Forelimb muscle (tissue), 1 donor: ENCODE measurements around the gene PTBP3. TPM values are rescaled to one million over a fixed set of nuclear protein-coding genes. Genes with fewer than 3 reads are reported as not detected.
"Not testable (repeated sequence)": the region's sequence is repeated elsewhere in the genome, so short reads cannot be mapped to it uniquely, and the experiment has no call there.

Experiments used
- DNase-seq: peaks from one replicate; pipeline ENCODE4 v3.0.0-alpha.2; 2013; ENCODE audit warnings: low read depth
- polyA plus RNA-seq: library from polyadenylated mRNA; unstranded; fragments of 120-200 nt; gene quantifications from one replicate; pipeline ENCODE4 v1.2.1, GENCODE V29; 2013; ENCODE audit not compliant: insufficient read length

The PTBP3 gene
- polyA plus RNA-seq, 1 donor, result 14.6 TPM

- no peak for DNase-seq
Observed at GRCh38 chr9:112268413-112268812, 65.0 kb downstream of the PTBP3 start.

DNA sequence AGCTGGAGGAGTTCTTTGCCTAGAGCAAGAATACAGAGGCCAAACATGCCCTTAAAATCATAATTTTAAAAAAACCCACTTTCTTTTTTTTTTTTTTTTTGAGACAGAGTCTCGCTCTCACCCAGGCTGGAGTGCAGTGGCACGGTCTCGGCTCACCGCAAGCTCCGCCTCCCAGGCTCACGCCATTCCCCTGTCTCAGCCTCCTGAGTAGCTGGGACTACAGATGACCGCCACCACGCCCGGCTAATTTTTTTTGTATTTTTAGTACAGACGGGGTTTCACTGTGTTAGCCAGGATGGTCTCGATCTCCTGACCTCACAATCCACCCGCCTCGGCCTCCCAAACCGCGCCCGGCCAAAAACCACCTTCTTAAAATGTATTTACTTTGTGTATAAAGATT, 66.3 kb downstream of the PTBP3 start:
- DNase-seq, result not testable (repeated sequence)

- no peak for DNase-seq
Observed at GRCh38 chr9:112265391-112265790, 68.0 kb downstream of the PTBP3 start.

GRCh38 chr9:112262577-112262976, 70.8 kb downstream of the PTBP3 start:
- no peak for DNase-seq

- DNase-seq, result no peak
Observed at GRCh38 chr9:112261133-112261532, 72.3 kb downstream of the PTBP3 start.

DNA sequence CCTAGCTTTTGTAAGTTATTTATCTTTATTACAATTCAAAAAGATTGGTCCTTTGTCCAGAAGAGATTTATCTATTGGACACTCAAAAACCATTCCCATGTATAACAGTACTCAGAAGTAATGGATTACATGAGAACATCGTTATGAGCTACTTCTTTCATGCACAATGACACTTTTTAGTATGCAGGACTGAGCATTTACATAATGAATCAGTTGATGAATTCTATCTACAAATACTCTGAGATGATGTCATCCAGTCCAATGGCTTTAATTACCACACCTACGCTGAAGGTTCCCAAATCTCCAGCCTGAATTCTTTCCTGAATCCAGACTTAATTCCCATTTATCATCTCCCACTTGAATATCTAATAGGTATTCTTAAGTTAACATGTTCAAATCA, 75.3 kb downstream of the PTBP3 start:
- DNase-seq, result no peak

- DNase-seq, result no peak
Observed at GRCh38 chr9:112252194-112252593, 81.2 kb downstream of the PTBP3 start.

GRCh38 chr9:112249277-112249676, 84.1 kb downstream of the PTBP3 start:
- no peak for DNase-seq

DNA sequence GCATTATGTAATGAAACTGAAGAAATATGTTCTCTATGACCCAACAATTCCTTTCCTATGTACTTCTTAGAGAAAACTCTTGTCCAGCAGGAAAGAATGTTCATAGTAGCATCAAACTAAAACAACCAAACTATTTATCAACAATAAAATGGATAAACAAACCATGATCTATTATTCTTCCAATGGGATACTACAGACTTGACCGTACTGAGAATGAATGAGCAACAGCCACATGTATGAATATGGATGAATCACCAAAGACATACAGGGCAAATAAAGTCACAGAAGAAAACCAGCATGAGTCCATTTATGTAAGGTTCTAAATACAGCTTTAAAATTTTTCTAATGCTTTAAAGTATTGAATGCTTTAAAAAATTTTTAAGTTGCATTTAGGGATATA, 84.7 kb downstream of the PTBP3 start:
- no peak for DNase-seq

DNA sequence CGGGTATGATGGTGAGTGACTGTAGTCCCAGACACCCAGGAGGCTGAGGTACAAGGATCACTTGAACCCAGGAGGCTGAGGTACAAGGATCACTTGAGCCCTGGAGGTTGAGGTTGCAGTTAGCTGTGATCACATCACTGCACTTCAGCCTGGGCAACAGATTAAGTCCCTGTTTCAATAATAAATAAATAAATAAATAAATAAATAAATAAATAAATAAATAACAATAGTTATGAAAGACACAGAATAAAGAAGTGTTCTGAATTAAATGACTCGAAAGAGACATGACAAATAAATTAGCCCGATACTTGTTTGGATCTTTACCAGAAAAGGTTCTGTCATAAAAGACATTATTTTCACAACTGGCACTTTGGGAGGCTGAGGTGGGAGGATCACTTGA, 86.3 kb downstream of the PTBP3 start:
- no peak for DNase-seq

DNA sequence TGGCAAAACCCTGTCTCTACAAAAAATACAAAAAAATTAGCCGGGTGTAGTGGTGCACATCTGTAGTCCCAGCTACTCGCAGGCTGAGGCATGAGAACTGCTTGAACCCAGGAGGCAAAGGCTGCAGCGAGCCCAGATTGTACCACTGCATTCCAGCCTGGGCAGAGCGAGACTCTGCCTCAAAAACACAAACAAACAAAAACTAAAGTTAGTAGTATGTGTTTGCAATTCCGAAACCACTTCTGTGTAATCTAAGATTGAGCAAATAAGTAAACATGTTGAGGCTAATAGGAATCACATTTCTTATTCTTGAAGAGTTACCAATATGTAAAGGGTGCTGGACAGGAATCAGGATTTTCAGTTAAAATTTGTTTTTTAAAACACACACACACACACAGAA, 88.3 kb downstream of the PTBP3 start:
- DNase-seq, result no peak

GRCh38 chr9:112242147-112242804, 91.1 kb downstream of the PTBP3 start:
- no peak for DNase-seq

- DNase-seq, result no peak
Observed at GRCh38 chr9:112241491-112241890, 91.9 kb downstream of the PTBP3 start.

DNA sequence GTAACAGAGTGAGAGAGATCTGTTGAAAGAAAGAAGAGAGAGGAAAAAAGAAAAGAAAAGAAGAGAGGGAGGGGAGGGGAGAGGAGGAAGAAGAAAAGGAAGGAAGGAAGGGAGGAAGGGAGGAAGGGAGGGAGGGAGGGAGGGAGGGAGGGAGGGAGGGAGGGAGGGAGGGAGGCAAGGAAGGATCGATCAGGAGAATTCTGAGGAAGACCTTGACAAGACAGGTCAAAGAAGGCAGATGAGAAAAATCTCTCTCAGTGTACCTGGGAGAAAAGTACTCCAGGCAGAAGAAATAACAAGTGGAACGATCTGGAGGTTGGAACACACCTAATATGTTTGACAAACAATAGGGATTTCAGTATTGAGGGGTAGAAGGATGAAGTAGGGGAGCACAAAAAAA, 93.7 kb downstream of the PTBP3 start:
- no peak for DNase-seq

DNA sequence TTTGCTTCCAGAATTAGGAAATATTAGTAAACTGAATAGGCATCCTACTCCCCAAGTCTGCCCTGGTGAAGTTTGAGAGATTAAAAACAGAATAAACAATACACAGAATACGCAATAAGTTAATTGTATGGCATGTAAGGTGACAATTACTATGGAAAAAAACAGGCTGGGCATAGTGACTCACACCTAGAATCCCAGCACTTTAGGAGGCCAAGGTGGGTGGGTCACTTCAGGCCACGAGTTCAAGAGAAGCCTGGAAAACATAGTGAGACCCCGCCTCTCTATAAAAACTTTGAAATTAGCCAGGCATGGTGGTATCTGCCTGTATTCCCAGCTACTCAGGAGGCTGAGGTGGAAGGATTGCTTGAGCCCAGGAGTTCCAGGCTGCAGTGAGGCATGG, 94.1 kb downstream of the PTBP3 start:
- no peak for DNase-seq

DNA sequence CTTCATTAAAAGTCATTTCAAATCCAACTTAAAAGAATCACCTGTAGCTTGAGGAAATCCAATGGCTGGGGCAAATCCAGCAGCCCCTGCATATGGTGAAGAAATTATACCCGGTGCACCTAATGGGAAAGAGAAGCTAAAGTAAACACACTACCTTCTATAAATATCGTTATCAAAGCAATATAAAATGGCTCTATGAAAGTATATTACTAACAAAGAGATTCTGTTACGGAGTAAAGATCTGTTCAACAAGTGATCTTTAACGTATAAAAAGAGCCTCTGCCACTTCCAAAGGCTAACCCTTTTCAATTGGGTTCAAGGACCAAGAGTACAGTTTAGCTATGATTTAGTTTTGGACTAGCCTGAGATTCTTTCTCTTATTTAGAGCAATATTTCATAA, 98.6 kb downstream of the PTBP3 start:
- no peak for DNase-seq

DNA sequence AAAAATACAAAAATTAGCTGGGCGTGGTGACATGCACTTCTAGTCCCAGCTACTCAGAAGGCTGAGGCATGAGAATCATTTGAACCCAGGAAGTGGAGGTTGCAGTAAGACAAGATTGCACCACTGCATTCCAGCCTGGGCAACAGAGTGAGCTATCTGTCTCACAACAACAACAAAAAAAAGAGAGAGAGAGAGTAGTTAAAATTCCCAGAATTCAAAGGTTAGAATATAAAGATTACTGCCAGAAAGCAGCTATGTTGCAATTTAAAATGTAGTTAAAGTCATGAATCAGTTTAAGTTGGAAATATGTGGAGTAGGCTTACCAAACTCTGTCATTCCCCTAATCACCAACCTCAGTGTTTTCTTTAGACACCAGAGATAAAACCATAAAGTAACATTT, 99.7 kb downstream of the PTBP3 start:
- DNase-seq, result no peak

DNA sequence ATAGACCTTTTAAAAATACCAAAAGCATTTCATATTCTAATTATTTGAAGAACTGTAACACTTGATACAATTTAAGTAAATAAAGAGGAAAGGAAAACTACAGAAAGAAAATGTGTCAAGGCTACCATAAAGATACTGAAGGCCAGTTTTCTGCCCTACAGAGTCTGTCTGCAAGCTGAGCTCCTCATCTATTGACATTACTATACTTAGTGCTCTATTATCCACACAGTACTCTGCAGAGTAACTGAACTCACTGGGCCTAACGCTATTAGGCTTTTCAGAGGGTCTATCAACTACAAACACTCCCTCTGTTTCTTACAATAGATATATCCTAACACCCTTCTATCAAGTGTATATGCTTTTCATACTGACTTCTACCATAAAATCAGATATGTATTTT, 101.2 kb downstream of the PTBP3 start:
- no peak for DNase-seq

DNA sequence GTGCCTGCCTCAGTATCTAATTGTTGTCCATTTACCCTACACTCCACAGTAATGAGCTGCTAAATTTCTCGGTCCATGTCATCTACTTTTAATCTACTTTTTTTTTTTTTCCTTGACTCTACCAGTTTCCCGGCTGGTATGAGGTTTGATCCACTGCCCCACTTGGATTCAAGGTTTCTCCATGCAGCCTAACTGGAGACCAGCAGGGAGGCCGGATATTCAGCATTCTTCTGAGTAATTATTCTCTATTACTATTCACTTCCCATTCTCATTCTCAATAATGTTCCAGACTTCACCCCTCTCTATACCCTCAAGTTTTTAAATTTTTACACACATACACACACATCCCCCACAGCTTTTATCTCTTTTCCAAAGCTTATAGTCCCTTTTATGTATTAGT, 107.3 kb downstream of the PTBP3 start:
- DNase-seq, result no peak

- no peak for DNase-seq
Observed at GRCh38 chr9:112224401-112225289, 108.8 kb downstream of the PTBP3 start.

DNA sequence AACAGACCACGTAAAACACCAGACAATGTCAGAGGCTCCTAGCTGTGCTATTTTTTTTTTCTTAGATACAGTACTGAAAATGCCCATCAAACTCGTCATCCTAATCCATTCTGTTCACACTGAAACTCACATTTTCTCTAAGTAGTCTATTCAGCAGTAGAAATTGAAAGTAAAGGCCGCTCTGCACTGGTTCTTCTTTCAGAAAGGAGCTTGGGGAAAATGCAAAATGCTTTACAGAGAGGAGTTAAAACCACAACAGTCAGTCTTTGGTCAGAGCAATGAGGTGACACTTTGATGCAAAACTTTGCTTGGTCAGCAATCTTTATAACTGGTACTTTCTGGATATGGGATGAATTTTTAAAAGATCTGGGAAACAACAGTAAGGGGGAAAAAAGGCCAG, 114.5 kb downstream of the PTBP3 start:
- no peak for DNase-seq

GRCh38 chr9:112212926-112213325, 120.5 kb downstream of the PTBP3 start:
- DNase-seq, result no peak

DNA sequence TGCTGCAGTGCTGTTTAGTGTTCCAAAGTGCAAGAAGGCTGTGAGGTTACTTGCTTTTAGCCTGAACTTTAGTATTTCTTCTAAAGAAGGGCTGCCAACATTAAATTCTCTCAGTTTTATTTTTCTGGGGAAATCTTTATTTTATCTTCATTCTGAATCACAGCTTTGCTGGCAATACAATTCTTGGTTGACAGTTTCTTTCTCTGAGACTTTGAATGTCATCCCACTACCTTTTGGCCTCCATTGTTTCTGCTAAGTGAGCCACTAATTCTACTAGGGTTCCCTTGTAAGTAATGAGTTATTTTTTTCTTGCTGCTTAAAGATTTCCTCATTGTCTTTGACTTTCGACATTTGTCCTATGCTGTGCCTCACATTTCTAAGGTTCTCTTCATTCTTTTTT, 126.0 kb downstream of the PTBP3 start:
- DNase-seq, result no peak
